Spleen (tissue), 11 donors: Measurements from ENCODE around the gene TTC28. TPM values are rescaled to one million over a fixed set of nuclear protein-coding genes. Genes with fewer than 3 reads are reported as not detected.
"Not testable (repeated sequence)": the region's sequence is repeated elsewhere in the genome, so short reads cannot be mapped to it uniquely, and the experiment has no call there.

Source experiments
- DNase-seq: peaks from one replicate; pipeline ENCODE4 v3.0.0-alpha.2; 2020
- H3K27ac ChIP-seq, 8 donors: fragments of 200-600 bp; sonication (generic) in 7 of 8; 1 replicate in 4 of 8; 2 replicates in 4 of 8; pipeline versions ENCODE4 v1.5.0 to v1.8.0; 2016 to 2021; ENCODE audit warnings: inconsistent platforms in 4 of 8, mild to moderate bottlenecking in 4 of 8, moderate library complexity in 1 of 8
- H3K27me3 ChIP-seq, 7 donors: fragments of 200-600 bp; sonication (generic) in 6 of 7; replicated peaks in 1 of 7; 1 replicate in 4 of 7; 2 replicates in 3 of 7; pipeline versions ENCODE4 v1.5.0 to v1.8.0; 2016 to 2021; ENCODE audit warnings: inconsistent platforms in 3 of 7, mild to moderate bottlenecking in 1 of 7
- H3K36me3 ChIP-seq, 6 donors: fragments of 200-600 bp; sonication (generic) in 5 of 6; 1 replicate in 4 of 6; 2 replicates in 2 of 6; pipeline versions ENCODE4 v1.5.0 to v1.8.0; 2016 to 2021; ENCODE audit warnings: inconsistent platforms in 2 of 6
- H3K4me1 ChIP-seq, 6 donors: fragments of 200-600 bp; sonication (generic) in 5 of 6; 1 replicate in 3 of 6; 2 replicates in 3 of 6; pipeline versions ENCODE4 v1.5.0 to v1.8.0; 2016 to 2021; ENCODE audit warnings: inconsistent platforms in 3 of 6
- H3K4me3 ChIP-seq, 8 donors: fragments of 200-600 bp; sonication (generic) in 7 of 8; 1 replicate in 4 of 8; 2 replicates in 4 of 8; pipeline versions ENCODE4 v1.5.0 to v1.8.0; 2016 to 2021; ENCODE audit warnings: inconsistent platforms in 4 of 8, mild to moderate bottlenecking in 4 of 8, moderate library complexity in 2 of 8
- H3K9me3 ChIP-seq, 8 donors: fragments of 200-600 bp; sonication (generic) in 7 of 8; 1 replicate in 4 of 8; 2 replicates in 4 of 8; pipeline versions ENCODE4 v1.5.0 to v1.8.0; 2016 to 2021; ENCODE audit warnings: inconsistent platforms in 4 of 8
- CTCF ChIP-seq, 11 experiments: fragments of 200-600 bp in 7 of 11; fragments of 450-650 bp in 4 of 11; sonication (generic) in 4 of 11; IDR thresholded peaks in 8 of 11; conservative IDR thresholded peaks in 3 of 11; 1 replicate in 7 of 11; 2 replicates in 4 of 11; pipeline versions ENCODE4 v1.4.0 to v1.8.0; 2016 to 2021; ENCODE audit warnings: antibody characterized with exemption in 11 of 11, inconsistent platforms in 4 of 11, mild to moderate bottlenecking in 1 of 11
- POLR2A ChIP-seq, 3 donors: fragments of 450-650 bp; IDR thresholded peaks; one replicate each; pipeline ENCODE4 v1.5.1; 2017; ENCODE audit warnings: antibody characterized with exemption in 3 of 3, mild to moderate bottlenecking in 1 of 3
- POLR2AphosphoS5 ChIP-seq, 3 donors: sonication (generic); formaldehyde crosslinking; IDR thresholded peaks; one replicate each; pipeline ENCODE4 v1.5.1; 2017; ENCODE audit warnings: antibody characterized with exemption in 3 of 3
- WGBS, 5 donors: extraction: QIAGEN DNeasy Blood & Tissue Kit in 3 of 5; methylation state at CpG; one replicate each; pipeline versions ENCODE4 v1.1.5 to v1.1.7; 2013 to 2018; 5-methylcytosine and 5-hydroxymethylcytosine counted together
- intact Hi-C: fragments of 100-400 bp; cut with DNase I; formaldehyde crosslinking; loops from one replicate; pipeline ENCODE4 v1.15.0; 2023; ENCODE audit warnings: low total_unique reads
- polyA plus RNA-seq, 3 donors: library from polyadenylated mRNA; stranded (reverse); fragments of 200-250 nt; gene quantifications; one replicate each; pipeline ENCODE4 v1.2.1, GENCODE V29; 2013
- total RNA-seq, 7 donors: library from RNA; depleted of rRNA in 3 of 7; stranded (reverse); fragments of >200 nt in 3 of 7; fragmentation: NEBNext Ultra II Directional in 4 of 7; extraction: Animal tissue kit (Norgen Biotek cat#: 25700) in 4 of 7; gene quantifications; one replicate each; pipeline versions ENCODE4 v1.1.0 to v1.2.1, GENCODE V29; 2016 to 2021
- donor health status: healthy with polysubstance abuse.
- donor health status: DM: no; HTN: no; CAD: no; lungs with moderate emphysema.
- donor health status: DM: no; HTN: no; CAD: no.
- donor health status: Bipolar disorder and iron deficiency.
- donor health status: healthy.
- donor health status: DM: no; HTN: no; CAD: no.
- donor health status: DM: yes; HTN: yes; CAD: no.

TTC28 gene
- total and polyA plus RNA-seq, 10 donors, result 0.62 to 69.0 (median 33.5) TPM

DNA sequence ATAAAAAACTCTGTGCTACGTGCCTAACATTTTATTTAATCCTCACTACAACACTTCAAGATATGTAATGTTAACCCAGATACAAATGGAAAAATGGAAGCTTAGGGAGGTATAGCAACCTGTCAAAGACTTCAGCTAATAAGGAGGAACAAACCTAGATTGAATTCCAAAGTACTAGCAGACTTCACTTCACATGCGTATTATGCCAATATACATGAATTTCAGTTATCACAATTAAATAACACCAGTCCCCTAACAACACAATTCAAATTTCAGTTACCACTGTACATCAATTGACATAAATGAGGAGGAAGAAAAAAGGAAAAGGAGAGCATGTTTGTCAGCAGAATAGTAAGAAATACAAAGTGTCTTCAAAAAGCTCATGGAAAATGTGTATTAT, 60.4 kb downstream of the TTC28 start:
- H3K36me3 ChIP-seq, result no peaks in the 10 kb centered on the region
- TF ChIP-seq POLR2A (IDR thresholded peaks at IDR 0.05) (no peak), POLR2AphosphoS5 (IDR thresholded peaks at IDR 0.05) (no peak), CTCF (IDR thresholded peaks at IDR 0.05 in 8 of 11, conservative IDR thresholded peaks at IDR 0.05 in 3 of 11) (no peak)
- intact Hi-C loops, result no loop called here
- H3K27ac ChIP-seq, result no peak overlapping the region
- WGBS, 5 donors, result 92 to 96% (median 92%) methylated on average over 2 of the region's 2 CpGs
- peaks cover 0 to 3% (median 0%) of the 10 kb centered on the region in 8 donors for H3K9me3 ChIP-seq
- no peaks in the 10 kb centered on the region for H3K4me1 ChIP-seq
- DNase-seq, result no peak
- H3K27me3 ChIP-seq, result no peaks in the 10 kb centered on the region
- H3K4me3 ChIP-seq, result no peak overlapping the region

GRCh38 chr22:28615423-28615822, 64.2 kb downstream of the TTC28 start:
- H3K4me3 ChIP-seq, H3K27ac ChIP-seq, H3K4me1 ChIP-seq, H3K36me3 ChIP-seq, H3K9me3 ChIP-seq, DNase-seq, H3K27me3 ChIP-seq, intact Hi-C loops: not testable (repeated sequence)
- WGBS, 5 donors, result 89 to 98% (median 94%) methylated on average over 4 of the region's 4 CpGs

GRCh38 chr22:28609921-28610320, 69.7 kb downstream of the TTC28 start:
- 71 to 90% (median 83%) methylated on average over 5 of the region's 5 CpGs for WGBS, 5 donors
- no peak for DNase-seq
- TF ChIP-seq CTCF (IDR thresholded peaks at IDR 0.05 in 8 of 11, conservative IDR thresholded peaks at IDR 0.05 in 3 of 11) (no peak), POLR2AphosphoS5 (IDR thresholded peaks at IDR 0.05) (no peak), POLR2A (IDR thresholded peaks at IDR 0.05) (no peak)
- Histone ChIP-seq H3K4me3 (no peak overlapping the region), H3K27ac (no peak overlapping the region), H3K36me3 (no peaks in the 10 kb centered on the region), H3K4me1 (no peaks in the 10 kb centered on the region), H3K27me3 (peaks cover 0 to 12% (median 0%) of the 10 kb centered on the region in 7 donors), H3K9me3 (peaks cover 0 to 3% (median 0%) of the 10 kb centered on the region in 8 donors)
- intact Hi-C loops, result no loop called here

GRCh38 chr22:28608546-28608945, 71.1 kb downstream of the TTC28 start:
- Histone ChIP-seq H3K36me3 (no peaks in the 10 kb centered on the region), H3K27ac (no peak overlapping the region), H3K4me1 (no peaks in the 10 kb centered on the region), H3K4me3 (no peak overlapping the region), H3K27me3 (peaks cover 0 to 12% (median 0%) of the 10 kb centered on the region in 7 donors), H3K9me3 (no peaks in the 10 kb centered on the region)
- TF ChIP-seq POLR2A (IDR thresholded peaks at IDR 0.05) (no peak), CTCF (IDR thresholded peaks at IDR 0.05 in 8 of 11, conservative IDR thresholded peaks at IDR 0.05 in 3 of 11) (no peak), POLR2AphosphoS5 (IDR thresholded peaks at IDR 0.05) (no peak)
- intact Hi-C loops, result no loop called here
- DNase-seq, result no peak
- WGBS, 5 donors, result 81 to 95% (median 93%) methylated on average over 2 of the region's 2 CpGs

GRCh38 chr22:28607795-28608194, 71.8 kb downstream of the TTC28 start:
- TF ChIP-seq CTCF (IDR thresholded peaks at IDR 0.05 in 8 of 11, conservative IDR thresholded peaks at IDR 0.05 in 3 of 11), result no peak
- no peak for TF ChIP-seq POLR2AphosphoS5 (IDR thresholded peaks at IDR 0.05)
- no peak for TF ChIP-seq POLR2A (IDR thresholded peaks at IDR 0.05)
- peaks cover 0 to 12% (median 0%) of the 10 kb centered on the region in 7 donors for H3K27me3 ChIP-seq
- H3K4me3 ChIP-seq, result no peak overlapping the region
- intact Hi-C loops, result no loop called here
- H3K36me3 ChIP-seq, result no peaks in the 10 kb centered on the region
- no peak overlapping the region for H3K27ac ChIP-seq
- H3K4me1 ChIP-seq, result no peaks in the 10 kb centered on the region
- DNase-seq, result no peak
- no peaks in the 10 kb centered on the region for H3K9me3 ChIP-seq
